Esophagus squamous epithelium (tissue), 5 donors: ENCODE measurements around the gene OR2AT4. TPM values are rescaled to one million over a fixed set of nuclear protein-coding genes. Genes with fewer than 3 reads are reported as not detected.
"Not testable (repeated sequence)": the region's sequence is repeated elsewhere in the genome, so short reads cannot be mapped to it uniquely, and the experiment has no call there.

ENCODE experiments used
- DNase-seq: peaks from one replicate; lab custom pipeline; 2025; lab: John Stamatoyannopoulos, UW
- H3K27ac ChIP-seq, 4 donors: fragments of 200-600 bp; sonication (generic); one replicate each; pipeline ENCODE4 v1.5.1; 2016 to 2019; ENCODE audit warnings: mild to moderate bottlenecking in 1 of 4
- H3K27me3 ChIP-seq, 4 donors: fragments of 200-600 bp; sonication (generic); 1 replicate in 3 of 4; 2 replicates in 1 of 4; pipeline versions ENCODE4 v1.5.1 to v1.6.0; 2017 to 2021; ENCODE audit warnings: antibody characterized with exemption in 1 of 4
- H3K36me3 ChIP-seq, 3 donors: fragments of 200-600 bp; sonication (generic); one replicate each; pipeline ENCODE4 v1.5.1; 2016 to 2019
- H3K4me1 ChIP-seq, 3 donors: fragments of 200-600 bp; sonication (generic); one replicate each; pipeline ENCODE4 v1.5.1; 2017 to 2019
- H3K4me3 ChIP-seq, 4 donors: fragments of 200-600 bp; sonication (generic); 1 replicate in 3 of 4; 2 replicates in 1 of 4; pipeline ENCODE4 v1.5.1; 2016 to 2019; ENCODE audit warnings: mild to moderate bottlenecking in 2 of 4, moderate library complexity in 1 of 4
- H3K9me3 ChIP-seq, 3 donors: fragments of 200-600 bp; sonication (generic); one replicate each; pipeline ENCODE4 v1.5.1; 2016 to 2019
- CTCF ChIP-seq, 6 experiments: fragments of 450-650 bp in 4 of 6; fragments of 200-600 bp in 2 of 6; sonication (generic) in 2 of 6; IDR thresholded peaks; one replicate each; pipeline ENCODE4 v1.5.1; 2016 to 2019; ENCODE audit warnings: antibody characterized with exemption in 6 of 6, mild to moderate bottlenecking in 4 of 6, moderate library complexity in 4 of 6
- POLR2A ChIP-seq, 4 donors: fragments of 450-650 bp; IDR thresholded peaks; one replicate each; pipeline ENCODE4 v1.6.1; 2017; ENCODE audit warnings: antibody characterized with exemption in 4 of 4, mild to moderate bottlenecking in 4 of 4, moderate library complexity in 3 of 4
- whole genome bisulfite sequencing, 2 donors: methylation state at CpG; one replicate each; pipeline ENCODE4 v1.1.5; 2018; 5-methylcytosine and 5-hydroxymethylcytosine counted together
- intact Hi-C: fragments of 100-400 bp; cut with DNase I; formaldehyde crosslinking; loops from one replicate; pipeline ENCODE4 v1.15.0; 2022
- total RNA-seq, 4 donors: library from RNA; depleted of rRNA; stranded (reverse); fragments of >200 nt; gene quantifications; one replicate each; pipeline ENCODE4 v1.1.0, GENCODE V29; 2016
- donor health status: DM: yes; HTN: yes; CAD: no.

The OR2AT4 gene
- total RNA-seq, 4 donors from 2014 or later = not detected

DNA sequence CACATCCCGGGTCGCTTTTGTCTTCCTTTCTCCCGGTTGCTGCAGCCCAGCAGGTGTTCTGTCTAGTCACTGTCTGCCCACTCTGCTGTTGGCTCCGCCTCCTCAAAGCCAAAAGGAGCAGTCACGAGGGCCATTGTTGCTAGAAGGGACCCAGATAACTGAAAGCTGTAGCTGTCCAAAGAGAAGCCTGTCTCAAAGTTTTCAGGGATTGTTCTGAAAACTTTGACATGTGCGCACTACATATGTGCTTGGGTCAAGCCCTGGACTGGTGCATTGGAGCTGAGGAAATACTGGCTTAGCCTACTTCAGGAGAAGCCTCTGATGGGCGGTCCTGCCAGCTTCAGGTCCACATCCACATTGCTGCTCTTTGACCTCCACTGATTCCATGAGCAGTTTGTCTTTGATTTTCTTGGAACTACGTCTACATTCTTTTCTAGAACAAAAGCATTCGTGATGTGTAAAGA lies 8.8 kb upstream of the OR2AT4 start:
- H3K9me3 ChIP-seq = no peaks in the 10 kb centered on the region
- TF ChIP-seq POLR2A (IDR thresholded peaks at IDR 0.05) (no peak), CTCF (IDR thresholded peaks at IDR 0.05) (no peak)
- H3K27me3 ChIP-seq = peaks cover 0 to 21% (median 0%) of the 10 kb centered on the region in 4 donors
- intact Hi-C loops = no loop called here
- 51 to 55% methylated on average over 7 to 9 of the region's 9 CpGs for WGBS, 2 donors
- no peak overlapping the region for H3K27ac ChIP-seq
- no peaks in the 10 kb centered on the region for H3K4me1 ChIP-seq
- H3K36me3 ChIP-seq = no peaks in the 10 kb centered on the region
- H3K4me3 ChIP-seq = no peak overlapping the region
- DNase-seq = no peak

DNA sequence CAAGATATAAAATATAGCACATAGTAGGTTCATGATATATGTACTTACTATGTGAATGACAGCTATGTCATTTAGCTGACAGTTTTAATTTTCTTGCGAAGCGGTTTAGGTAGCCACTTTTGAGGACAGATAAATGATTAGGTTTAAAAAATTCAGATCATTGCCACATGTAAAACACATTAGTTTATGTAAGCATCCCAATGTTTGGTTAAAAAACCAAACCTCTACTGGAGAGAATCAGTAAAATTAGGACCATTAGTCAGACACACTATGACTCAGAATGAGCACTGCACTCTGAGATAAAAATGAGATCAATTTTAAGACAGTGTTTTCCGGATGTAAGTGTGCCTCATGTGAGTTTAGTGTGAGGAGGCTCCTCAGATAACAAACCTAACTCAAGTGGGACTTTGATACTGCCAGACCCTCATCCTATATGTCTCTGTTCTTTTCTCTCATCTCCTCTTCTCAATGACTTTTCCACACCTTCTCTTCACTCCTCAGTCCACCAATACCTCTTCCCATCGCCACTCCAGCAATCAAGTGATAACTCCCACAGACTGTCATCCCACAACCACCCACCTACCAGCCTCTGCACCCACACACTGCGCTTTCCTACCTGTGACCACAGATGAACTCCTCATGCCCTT lies 6.8 kb upstream of the OR2AT4 start:
- Histone ChIP-seq H3K27me3 (peaks cover 0 to 22% (median 0%) of the 10 kb centered on the region in 4 donors), H3K36me3 (no peaks in the 10 kb centered on the region), H3K4me3 (no peak overlapping the region), H3K9me3 (no peaks in the 10 kb centered on the region), H3K4me1 (no peaks in the 10 kb centered on the region), H3K27ac (no peak overlapping the region)
- DNase-seq = no peak
- 62 to 69% methylated on average over 5 of the region's 5 CpGs for WGBS, 2 donors
- intact Hi-C loops = no loop called here
- TF ChIP-seq POLR2A (IDR thresholded peaks at IDR 0.05) (no peak), CTCF (IDR thresholded peaks at IDR 0.05) (no peak)

DNA sequence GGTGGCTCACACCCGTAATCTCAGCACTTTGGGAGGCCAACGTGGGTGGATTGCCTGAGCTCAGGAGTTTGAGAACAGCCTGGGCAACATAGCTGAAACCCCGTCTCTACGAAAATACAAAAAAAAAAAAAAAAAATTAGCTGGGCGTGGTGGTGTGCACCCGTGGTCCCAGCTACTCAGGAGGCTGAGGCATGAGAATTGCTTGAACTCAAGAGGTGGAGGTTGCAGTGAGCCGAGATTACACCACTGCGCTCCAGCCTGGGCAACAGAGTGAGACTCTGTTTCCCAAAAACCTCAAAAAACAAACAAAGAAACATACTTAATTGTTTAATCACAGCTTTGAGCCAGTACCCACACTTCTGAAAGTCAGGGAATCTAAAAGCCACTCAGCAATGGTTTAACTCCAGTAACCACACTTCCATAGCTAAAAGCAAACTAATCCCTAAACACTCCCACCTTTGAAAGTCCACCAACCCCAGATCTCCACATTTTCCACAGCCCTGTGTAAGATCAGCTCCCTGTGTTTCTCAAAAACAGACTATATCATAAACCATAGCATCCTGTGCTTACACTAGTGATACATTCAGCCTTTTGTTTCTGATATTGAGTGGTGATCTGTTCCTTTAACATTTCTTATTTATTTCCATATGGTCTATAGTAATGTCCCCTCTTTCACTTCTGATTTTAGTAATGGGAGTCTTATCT lies 4.9 kb upstream of the OR2AT4 start:
- TF ChIP-seq POLR2A (IDR thresholded peaks at IDR 0.05) = no peak
- no peak for TF ChIP-seq CTCF (IDR thresholded peaks at IDR 0.05)
- no peak overlapping the region for H3K4me3 ChIP-seq
- H3K27ac ChIP-seq = no peak overlapping the region
- H3K9me3 ChIP-seq = no peaks in the 10 kb centered on the region
- no peaks in the 10 kb centered on the region for H3K4me1 ChIP-seq
- intact Hi-C loops = no loop called here
- 74% methylated on average over 8 of the region's 8 CpGs for WGBS, 2 donors
- H3K36me3 ChIP-seq = no peaks in the 10 kb centered on the region
- H3K27me3 ChIP-seq = peaks cover 0 to 36% (median 0%) of the 10 kb centered on the region in 4 donors
- DNase-seq = no peak

DNA sequence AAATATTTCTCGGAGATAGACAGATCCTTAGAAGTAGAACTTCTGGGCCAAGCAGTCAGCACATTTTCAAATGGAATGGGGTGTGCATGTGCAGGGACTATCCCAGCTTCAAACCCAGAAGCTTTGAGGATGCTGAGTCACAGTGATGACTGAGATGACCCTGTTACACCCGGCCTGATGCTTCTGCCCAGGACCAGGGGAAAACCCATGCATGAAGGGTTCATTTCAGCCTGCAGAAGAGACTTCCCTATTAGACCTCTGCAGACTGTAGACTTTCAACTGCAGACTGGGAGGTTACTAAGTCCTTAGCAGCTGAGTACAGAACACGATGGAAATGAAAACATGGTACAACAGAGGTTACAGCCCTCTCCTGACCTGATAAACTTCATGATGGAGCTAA lies 3.6 kb upstream of the OR2AT4 start:
- 7 to 23% methylated on average over 2 of the region's 3 CpGs for WGBS, 2 donors
- Histone ChIP-seq H3K27me3 (peaks cover 0 to 43% (median 0%) of the 10 kb centered on the region in 4 donors), H3K4me1 (no peaks in the 10 kb centered on the region), H3K4me3 (no peak overlapping the region), H3K27ac (no peak overlapping the region), H3K9me3 (no peaks in the 10 kb centered on the region), H3K36me3 (no peaks in the 10 kb centered on the region)
- no peak for DNase-seq
- intact Hi-C loops = no loop called here
- no peak for TF ChIP-seq CTCF (IDR thresholded peaks at IDR 0.05)
- no peak for TF ChIP-seq POLR2A (IDR thresholded peaks at IDR 0.05)

DNA sequence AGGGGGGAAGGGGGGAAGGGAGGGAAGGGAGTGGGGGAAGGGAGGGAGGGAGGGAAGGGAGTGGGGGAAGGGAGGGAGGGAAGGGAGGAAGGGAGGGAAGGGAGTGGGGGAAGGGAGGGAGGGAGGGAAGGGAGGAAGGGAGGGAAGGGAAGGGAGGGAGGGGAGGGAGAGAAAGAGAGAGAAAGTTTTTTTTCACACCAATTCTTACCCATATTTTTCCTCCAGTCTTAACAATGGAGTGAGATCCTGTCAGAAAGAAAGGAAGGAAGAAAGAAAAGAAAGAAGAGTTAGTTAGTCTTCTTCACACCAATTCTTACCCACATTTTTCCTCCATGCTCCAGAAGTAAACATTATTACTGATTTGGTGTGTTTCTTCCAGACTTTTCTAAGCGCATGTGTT lies 3.0 kb upstream of the OR2AT4 start:
- TF ChIP-seq CTCF (IDR thresholded peaks at IDR 0.05) (no peak), POLR2A (IDR thresholded peaks at IDR 0.05) (no peak)
- WGBS, 2 donors = 88 to 96% methylated on average over 1 of the region's 1 CpG

DNA sequence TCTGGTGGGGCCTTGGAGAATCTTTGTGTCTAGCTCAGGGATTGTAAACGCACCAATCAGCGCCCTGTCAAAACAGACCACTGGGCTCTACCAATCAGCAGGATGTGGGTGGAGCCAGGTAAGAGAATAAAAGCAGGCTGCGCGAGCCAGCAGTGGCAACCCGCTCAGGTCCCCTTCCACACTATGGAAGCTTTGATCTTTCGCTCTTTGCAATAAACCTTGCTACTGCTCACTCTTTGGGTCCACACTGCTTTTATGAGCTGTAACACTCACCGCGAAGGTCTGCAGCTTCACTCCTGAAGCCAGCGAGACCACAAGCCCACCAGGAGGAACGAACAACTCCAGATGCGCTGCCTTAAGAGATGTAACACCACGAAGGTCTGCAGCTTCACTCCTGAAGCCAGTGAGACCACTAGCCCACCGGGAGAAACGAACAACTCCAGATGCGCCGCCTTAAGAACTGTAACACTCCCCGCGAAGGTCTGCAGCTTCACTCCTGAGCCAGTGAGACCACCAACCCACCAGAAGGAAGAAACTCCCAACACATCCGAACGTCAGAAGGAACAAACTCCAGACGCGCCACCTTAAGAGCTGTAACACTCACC lies 2.3 kb upstream of the OR2AT4 start:
- H3K27ac ChIP-seq, H3K4me1 ChIP-seq, DNase-seq, intact Hi-C loops, H3K4me3 ChIP-seq, H3K9me3 ChIP-seq, H3K36me3 ChIP-seq: not testable (repeated sequence)
- H3K27me3 ChIP-seq = peaks cover 0 to 49% (median 0%) of the 10 kb centered on the region in 4 donors
- 88 to 94% methylated on average over 12 to 14 of the region's 22 CpGs for WGBS, 2 donors

More for the DNA sequence above, 3.0 kb upstream of the OR2AT4 start:
- Histone ChIP-seq H3K4me3 (no peak overlapping the region), H3K36me3 (no peaks in the 10 kb centered on the region), H3K27ac (no peak overlapping the region), H3K9me3 (no peaks in the 10 kb centered on the region), H3K27me3 (peaks cover 0 to 43% (median 0%) of the 10 kb centered on the region in 4 donors), H3K4me1 (no peaks in the 10 kb centered on the region)
- intact Hi-C loops = no loop called here
- DNase-seq = no peak

DNA sequence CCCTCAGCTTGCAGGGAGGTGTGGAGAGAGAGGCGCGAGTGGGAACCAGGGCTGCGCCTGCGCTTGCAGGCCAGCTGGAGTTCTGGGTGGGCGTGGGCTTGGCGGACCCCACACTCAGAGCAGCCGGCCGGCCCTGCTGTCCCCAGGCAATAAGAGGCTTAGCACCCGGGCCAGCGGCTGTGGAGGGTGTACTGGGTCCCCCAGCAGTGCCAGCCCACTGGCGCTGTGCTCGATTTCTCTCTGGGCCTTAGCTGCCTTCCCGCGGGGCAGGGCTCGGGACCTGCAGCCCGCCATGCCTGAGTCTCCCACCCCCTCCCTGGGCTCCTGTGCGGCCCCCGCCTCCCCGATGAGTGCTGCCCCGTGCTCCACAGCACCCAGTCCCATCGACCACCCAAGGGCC lies 1.5 kb upstream of the OR2AT4 start:
- DNase-seq, H3K36me3 ChIP-seq, intact Hi-C loops, H3K4me3 ChIP-seq, H3K27ac ChIP-seq, H3K9me3 ChIP-seq, H3K4me1 ChIP-seq: not testable (repeated sequence)
- H3K27me3 ChIP-seq = peaks cover 0 to 52% (median 0%) of the 10 kb centered on the region in 4 donors
- WGBS, 2 donors = 100% methylated on average over 3 of the region's 21 CpGs; no CpG with 5 or more reads in 1 of the 2 donors
